Measurements from ENCODE around the gene CPSF4L.

The CPSF4L gene

GRCh38 chr17:73289549-73290254, 28.0 kb upstream of the CPSF4L start:
- TF ChIP-seq MYC (IDR thresholded peaks at IDR 0.05; ENCODE audit: low read depth, low read length) (no peak), POLR2A (IDR thresholded peaks at IDR 0.05; ENCODE audit: extremely low read depth, insufficient read length) (no peak), CTCF (IDR thresholded peaks at IDR 0.05; ENCODE audit: low read depth, low read length) (no peak), MAX (IDR thresholded peaks at IDR 0.05; ENCODE audit: low read depth, low read length) (no peak)
- H3K4me3 ChIP-seq (ENCODE audit: low read depth, low read length): no peak overlapping the region
- DNase-seq (ENCODE audit: low read depth): no peak

- TF ChIP-seq CTCF (IDR thresholded peaks at IDR 0.05; ENCODE audit: low read depth, low read length) (no peak), POLR2A (IDR thresholded peaks at IDR 0.05; ENCODE audit: extremely low read depth, insufficient read length) (no peak), MYC (IDR thresholded peaks at IDR 0.05; ENCODE audit: low read depth, low read length) (no peak), MAX (IDR thresholded peaks at IDR 0.05; ENCODE audit: low read depth, low read length) (no peak)
- H3K4me3 ChIP-seq (ENCODE audit: low read depth, low read length): no peak overlapping the region
- DNase-seq (ENCODE audit: low read depth): no peak
These were observed 27.0 kb upstream of the CPSF4L start for GRCh38 chr17:73288534-73289302.

GRCh38 chr17:73286863-73287296, 25.2 kb upstream of the CPSF4L start:
- no peak for DNase-seq (ENCODE audit: low read depth)
- TF ChIP-seq CTCF (IDR thresholded peaks at IDR 0.05; ENCODE audit: low read depth, low read length) (no peak), MAX (IDR thresholded peaks at IDR 0.05; ENCODE audit: low read depth, low read length) (no peak), POLR2A (IDR thresholded peaks at IDR 0.05; ENCODE audit: extremely low read depth, insufficient read length) (no peak), MYC (IDR thresholded peaks at IDR 0.05; ENCODE audit: low read depth, low read length) (no peak)

GRCh38 chr17:73285916-73286862, 24.5 kb upstream of the CPSF4L start:
- no peak for DNase-seq (ENCODE audit: low read depth)
- TF ChIP-seq MYC (IDR thresholded peaks at IDR 0.05; ENCODE audit: low read depth, low read length) (no peak), MAX (IDR thresholded peaks at IDR 0.05; ENCODE audit: low read depth, low read length) (no peak), POLR2A (IDR thresholded peaks at IDR 0.05; ENCODE audit: extremely low read depth, insufficient read length) (no peak), CTCF (IDR thresholded peaks at IDR 0.05; ENCODE audit: low read depth, low read length) (no peak)
- H3K4me3 ChIP-seq (ENCODE audit: low read depth, low read length): no peak overlapping the region

More at GRCh38 chr17:73286863-73287296, 25.2 kb upstream of the CPSF4L start:
- no peak overlapping the region for H3K4me3 ChIP-seq (ENCODE audit: low read depth, low read length)

GRCh38 chr17:73285603-73285908, 23.9 kb upstream of the CPSF4L start:
- no peak for DNase-seq (ENCODE audit: low read depth)
- no peak for TF ChIP-seq MAX (IDR thresholded peaks at IDR 0.05; ENCODE audit: low read depth, low read length)
- TF ChIP-seq POLR2A (IDR thresholded peaks at IDR 0.05; ENCODE audit: extremely low read depth, insufficient read length): no peak
- no peak for TF ChIP-seq CTCF (IDR thresholded peaks at IDR 0.05; ENCODE audit: low read depth, low read length)
- TF ChIP-seq MYC (IDR thresholded peaks at IDR 0.05; ENCODE audit: low read depth, low read length): no peak
- H3K4me3 ChIP-seq (ENCODE audit: low read depth, low read length): no peak overlapping the region

Measured in NB4 (cell line).